HFF-Myc (cell line): ENCODE measurements around the gene MTX1.
"Not testable (repeated sequence)": the region's sequence is repeated elsewhere in the genome, so short reads cannot be mapped to it uniquely, and the experiment has no call there.

Experiments used
- DNase-seq: peaks from one replicate; pipeline ENCODE4 v3.0.0-alpha.2; 2011; ENCODE audit warnings: low read depth; ENCODE audit errors: extremely low read depth
- H3K4me3 ChIP-seq: replicated peaks from 2 replicates; pipeline ENCODE4 v1.5.1; 2011; ENCODE audit warnings: low read depth, mild to moderate bottlenecking, control low read depth, low read length
- TF ChIP-seq, protein P1 (sequence below): IDR thresholded peaks from 2 replicates; pipeline ENCODE4 v1.5.1; 2012; ENCODE audit warnings: mild to moderate bottlenecking, low read depth, low read length, control low read depth; ENCODE audit errors: missing control alignments

MTX1 gene

DNA sequence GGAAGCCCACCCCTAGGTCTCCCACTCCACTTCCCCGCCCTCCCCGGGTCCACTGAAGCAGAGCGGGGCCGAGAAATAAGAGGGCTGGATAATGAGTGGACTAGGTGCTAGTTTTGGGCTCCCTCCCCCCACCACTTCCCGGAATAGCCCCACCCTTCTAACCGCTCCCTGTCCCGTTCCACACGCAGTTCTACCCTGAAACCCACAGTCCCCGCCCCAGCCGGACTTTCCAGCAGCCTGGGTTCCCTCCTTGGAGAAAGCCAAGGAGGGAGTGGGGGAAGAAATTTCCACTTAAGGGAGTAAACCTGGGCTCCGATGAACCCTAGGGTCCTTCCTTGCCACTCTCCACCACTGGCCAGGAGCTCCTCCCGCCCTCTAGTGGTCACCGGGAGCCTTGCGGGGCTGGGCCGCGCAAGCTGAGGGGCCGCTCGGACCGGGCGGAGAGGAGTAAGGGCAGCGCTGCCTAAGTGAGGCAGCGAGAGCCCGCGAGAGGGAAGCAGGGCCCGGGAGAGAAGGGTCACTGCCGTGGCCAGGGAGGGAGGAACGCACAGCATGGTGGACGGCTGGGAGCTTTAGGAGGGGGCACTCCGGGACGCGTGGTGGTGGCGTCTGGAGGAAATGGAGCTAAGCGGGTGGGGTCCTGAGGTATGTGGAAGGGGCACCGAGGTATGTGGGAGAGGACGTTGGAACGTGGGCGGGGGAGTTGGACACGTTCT is 15.1 kb upstream of the MTX1 start:
- DNase-seq = peak; percentile 67
- TF ChIP-seq, protein P1, sequence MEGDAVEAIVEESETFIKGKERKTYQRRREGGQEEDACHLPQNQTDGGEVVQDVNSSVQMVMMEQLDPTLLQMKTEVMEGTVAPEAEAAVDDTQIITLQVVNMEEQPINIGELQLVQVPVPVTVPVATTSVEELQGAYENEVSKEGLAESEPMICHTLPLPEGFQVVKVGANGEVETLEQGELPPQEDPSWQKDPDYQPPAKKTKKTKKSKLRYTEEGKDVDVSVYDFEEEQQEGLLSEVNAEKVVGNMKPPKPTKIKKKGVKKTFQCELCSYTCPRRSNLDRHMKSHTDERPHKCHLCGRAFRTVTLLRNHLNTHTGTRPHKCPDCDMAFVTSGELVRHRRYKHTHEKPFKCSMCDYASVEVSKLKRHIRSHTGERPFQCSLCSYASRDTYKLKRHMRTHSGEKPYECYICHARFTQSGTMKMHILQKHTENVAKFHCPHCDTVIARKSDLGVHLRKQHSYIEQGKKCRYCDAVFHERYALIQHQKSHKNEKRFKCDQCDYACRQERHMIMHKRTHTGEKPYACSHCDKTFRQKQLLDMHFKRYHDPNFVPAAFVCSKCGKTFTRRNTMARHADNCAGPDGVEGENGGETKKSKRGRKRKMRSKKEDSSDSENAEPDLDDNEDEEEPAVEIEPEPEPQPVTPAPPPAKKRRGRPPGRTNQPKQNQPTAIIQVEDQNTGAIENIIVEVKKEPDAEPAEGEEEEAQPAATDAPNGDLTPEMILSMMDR = peak; percentile 99
- peak overlapping the region; percentile 54 for H3K4me3 ChIP-seq

DNA sequence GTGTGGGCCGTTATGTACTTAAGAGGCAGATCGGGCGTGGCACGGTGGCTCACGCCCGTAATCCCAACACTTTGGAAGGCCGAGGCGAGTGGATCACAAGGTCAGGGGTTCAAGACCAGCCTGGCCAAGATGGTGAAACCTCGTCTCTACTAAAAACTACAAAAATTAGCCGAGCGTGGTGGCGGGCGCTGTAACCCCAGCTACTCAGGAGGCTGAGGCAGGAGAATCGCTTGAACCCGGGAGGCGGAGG is 14.6 kb upstream of the MTX1 start:
- DNase-seq = not testable (repeated sequence)
- peak overlapping the region; percentile 54 for H3K4me3 ChIP-seq

DNA sequence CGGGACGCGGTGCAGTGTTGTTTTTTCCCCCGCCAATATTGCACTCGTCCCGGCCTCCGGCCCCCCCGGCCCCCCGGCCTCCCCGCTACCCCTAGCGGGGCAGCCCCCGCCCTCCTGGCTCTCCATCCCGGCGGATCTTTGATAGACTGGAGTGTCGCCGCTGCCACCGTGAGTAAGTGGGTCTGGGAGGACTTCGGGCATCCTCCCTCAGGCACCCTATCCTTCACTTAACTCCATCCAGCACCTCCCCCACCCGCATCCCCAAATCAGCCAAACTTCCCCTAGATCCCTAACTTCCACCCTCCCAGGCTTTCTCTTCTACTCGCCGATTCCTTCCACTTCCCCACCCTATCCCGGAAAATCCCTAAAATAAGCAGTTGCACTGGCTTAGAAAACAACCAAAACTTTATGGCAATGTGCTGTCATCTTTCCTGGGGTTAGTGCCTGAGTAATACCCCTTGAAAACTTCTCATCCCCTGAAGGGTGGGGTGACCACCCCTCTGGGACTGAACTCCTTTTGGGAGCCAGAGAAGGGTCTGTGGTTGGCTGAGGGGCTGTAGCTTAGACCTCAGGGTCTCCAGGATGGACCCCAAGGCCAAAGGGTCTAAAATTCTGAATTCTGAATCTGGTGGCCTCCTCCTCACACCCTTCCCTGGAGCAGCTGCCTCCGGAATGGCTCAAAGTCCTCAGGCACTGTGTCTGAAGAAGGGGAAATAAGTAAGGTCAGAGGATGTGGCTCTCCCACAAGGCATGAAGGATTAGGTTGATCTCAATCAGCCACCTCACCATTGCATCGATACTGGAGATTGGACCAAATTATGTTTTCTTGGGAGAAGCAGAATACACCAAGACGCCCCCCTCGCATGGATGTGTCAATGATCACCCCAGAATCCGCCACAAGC is 13.0 kb upstream of the MTX1 start:
- no peak for DNase-seq
- TF ChIP-seq, protein P1 = no peak

DNA sequence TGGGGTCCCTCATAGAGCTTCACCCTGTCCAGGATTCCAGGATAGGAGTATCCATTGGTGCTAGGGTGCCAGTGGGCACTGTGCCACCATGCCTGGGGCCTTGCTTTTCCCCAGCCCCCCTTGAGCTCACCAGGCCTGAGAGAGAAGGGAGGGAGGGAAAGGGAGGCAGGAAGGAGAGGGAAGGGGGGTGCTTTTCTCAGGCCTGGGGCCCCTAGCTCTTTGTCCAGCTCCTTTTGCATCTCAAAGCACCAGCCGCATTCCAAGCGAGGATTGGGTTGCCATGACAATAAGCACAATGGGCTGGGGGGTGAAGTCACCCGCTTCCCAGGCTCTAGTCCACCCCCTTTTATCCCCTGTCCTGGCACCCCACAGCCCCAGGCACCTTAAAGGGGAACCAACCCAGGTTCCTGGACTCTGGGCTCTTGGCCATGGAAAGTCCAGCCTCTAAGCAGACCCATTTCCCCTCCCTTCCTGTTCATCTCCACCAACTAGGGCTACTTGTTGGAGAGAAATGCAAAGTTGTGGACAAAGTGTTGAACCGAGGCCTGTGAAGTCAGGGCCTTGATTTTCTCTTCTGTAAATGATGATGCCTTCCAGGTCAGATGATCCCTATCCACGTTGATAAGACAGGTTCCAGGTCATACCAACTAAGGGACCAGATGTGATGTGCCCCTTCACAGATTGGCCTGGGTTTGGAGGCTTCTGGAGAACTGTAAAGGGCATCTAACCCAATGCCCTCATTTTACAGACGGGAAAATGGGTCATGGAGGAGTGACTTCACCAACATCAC is 12.2 kb upstream of the MTX1 start:
- TF ChIP-seq, protein P1 = no peak
- H3K4me3 ChIP-seq = peak overlapping the region; percentile 54
- no peak for DNase-seq

More for the DNA sequence above, 13.0 kb upstream of the MTX1 start:
- H3K4me3 ChIP-seq = peak overlapping the region; percentile 54

DNA sequence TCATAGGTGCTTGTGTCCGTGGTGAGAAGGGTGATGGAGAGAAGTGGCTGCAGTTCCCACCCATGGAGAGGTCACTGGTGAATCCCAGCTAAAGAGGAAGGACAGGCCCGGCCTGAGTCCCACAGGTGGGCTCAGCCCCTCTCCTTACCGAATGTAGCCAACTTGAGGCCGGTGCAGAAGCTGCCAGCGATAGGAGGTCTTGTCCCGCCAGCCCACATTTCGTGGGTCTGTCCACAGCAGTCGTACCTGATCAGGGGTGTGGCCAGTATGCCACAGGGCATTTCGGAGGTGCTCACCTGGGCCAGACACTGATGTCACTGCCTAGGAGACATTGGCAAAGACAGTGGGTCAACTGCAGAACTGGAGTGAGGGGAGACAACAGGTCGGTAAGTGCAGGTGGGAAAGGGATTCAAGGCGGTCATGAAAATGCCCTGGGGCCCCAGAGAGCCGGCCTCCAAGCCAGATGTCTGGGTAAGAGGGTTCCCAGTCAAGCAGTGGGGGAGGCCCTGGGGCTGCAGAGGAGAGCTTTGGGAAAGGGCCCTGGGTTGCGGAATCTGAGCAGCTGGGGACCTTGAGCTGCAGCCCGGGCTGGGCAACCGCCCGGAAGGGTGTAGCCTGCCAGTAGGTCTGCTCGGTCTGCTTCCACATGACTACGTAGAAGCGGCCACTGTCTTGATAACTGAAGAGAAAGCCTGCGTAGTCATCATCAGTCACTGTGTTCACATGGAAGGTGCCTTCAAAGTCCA is 11.4 kb upstream of the MTX1 start:
- no peak overlapping the region for H3K4me3 ChIP-seq
- TF ChIP-seq, protein P1 = no peak
- DNase-seq = no peak

DNA sequence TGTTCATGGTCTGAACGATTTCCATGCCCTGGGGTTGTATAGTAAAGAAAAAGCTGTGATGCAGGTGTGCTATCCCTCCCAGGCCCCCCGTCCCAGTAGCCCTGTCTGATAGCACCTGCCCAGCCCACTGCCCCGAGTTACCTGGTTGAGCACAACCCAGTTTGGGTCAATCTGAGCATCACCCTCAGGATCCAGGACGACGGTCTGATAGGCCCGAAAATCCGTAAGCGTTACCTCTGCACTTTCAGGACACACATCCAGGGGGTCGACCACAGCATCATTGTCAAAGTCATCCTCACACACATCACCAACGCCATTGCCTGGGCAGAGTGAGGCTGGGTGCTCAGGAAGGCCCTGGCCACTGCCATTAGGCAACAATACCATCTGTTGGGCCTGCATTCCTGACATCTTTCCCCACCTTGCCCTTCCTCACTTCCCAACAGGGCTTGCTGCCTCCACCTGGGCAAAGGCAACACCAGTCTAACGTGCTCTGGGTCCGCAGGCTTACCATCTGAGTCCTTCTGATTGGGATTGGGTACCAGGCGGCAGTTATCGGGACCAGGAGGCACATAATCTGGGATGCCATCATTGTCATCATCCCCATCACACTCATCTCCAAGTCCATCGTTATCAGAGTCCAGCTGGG is 10.5 kb upstream of the MTX1 start:
- no peak overlapping the region for H3K4me3 ChIP-seq
- DNase-seq = no peak
- TF ChIP-seq, protein P1 = no peak
